HL-60 (cell line): ENCODE measurements around the gene LYAR.

Experiments
- DNase-seq, 2 experiments: peaks; one replicate each; pipeline ENCODE4 v3.0.0-alpha.2; 2010 to 2020; ENCODE audit warnings: low read depth in 1 of 2, low spot score in 1 of 2
- H3K27ac ChIP-seq: fragments of 250-450 bp; sonication (Bioruptor Pico); replicated peaks from 2 replicates; pipeline ENCODE4 v1.5.1; 2020; ENCODE audit warnings: mild to moderate bottlenecking, moderate library complexity
- H3K27me3 ChIP-seq: fragments of 250-450 bp; sonication (Bioruptor Pico); 2 replicates; pipeline ENCODE4 v1.5.1; 2021; ENCODE audit warnings: mild to moderate bottlenecking, moderate library complexity; ENCODE audit not compliant: insufficient read depth, poor library complexity, severe bottlenecking
- H3K4me3 ChIP-seq: replicated peaks from 2 replicates; pipeline ENCODE4 v1.5.1; 2011; ENCODE audit warnings: mild to moderate bottlenecking, control low read depth, low read length; ENCODE audit not compliant: insufficient read depth
- CTCF ChIP-seq: IDR thresholded peaks from one replicate; pipeline ENCODE4 v1.5.1; 2011; ENCODE audit warnings: low read length, control low read depth, inconsistent platforms; ENCODE audit not compliant: insufficient read depth
- GABPA ChIP-seq: IDR thresholded peaks from 2 replicates; pipeline ENCODE4 v1.6.1; 2012; ENCODE audit warnings: low read depth
- POLR2AphosphoS5 ChIP-seq: IDR thresholded peaks from 2 replicates; pipeline ENCODE4 v1.6.1; 2012; ENCODE audit warnings: low read depth
- REST ChIP-seq: IDR thresholded peaks from 2 replicates; pipeline ENCODE4 v1.6.1; 2012; ENCODE audit warnings: low read depth; ENCODE audit not compliant: insufficient replicate concordance
- SPI1 ChIP-seq: IDR thresholded peaks from 2 replicates; pipeline ENCODE4 v1.6.1; 2012; ENCODE audit warnings: low read depth, mild to moderate bottlenecking, borderline replicate concordance

LYAR gene

GRCh38 chr4:4293279-4293678 is 3.3 kb upstream of the LYAR start:
- TF ChIP-seq POLR2AphosphoS5 (no peak), REST (no peak)
- no peak overlapping the region for H3K4me3 ChIP-seq

GRCh38 chr4:4289597-4289940 is 385 bp downstream of the LYAR start:
- Histone ChIP-seq H3K27ac (peak overlapping the region; percentile 87), H3K4me3 (peak overlapping the region; percentile 98), H3K27me3 (no peaks in the 10 kb centered on the region)
- TF ChIP-seq POLR2AphosphoS5 (no peak), CTCF (no peak), SPI1 (peak; percentile 16; the same call in 1 of the 2 replicates), GABPA (no peak)
- DNase-seq: no peak

More at GRCh38 chr4:4293279-4293678, 3.3 kb upstream of the LYAR start:
- no peak for DNase-seq
- Histone ChIP-seq H3K27ac (no peak overlapping the region), H3K27me3 (no peaks in the 10 kb centered on the region)

- no peak for DNase-seq
- Histone ChIP-seq H3K4me3 (peak overlapping the region; percentile 98), H3K27ac (peak overlapping the region; percentile 87), H3K27me3 (no peaks in the 10 kb centered on the region)
- TF ChIP-seq CTCF (no peak), POLR2AphosphoS5 (no peak), SPI1 (no peak), REST (no peak), GABPA (no peak)
Measured at GRCh38 chr4:4289055-4289454, 899 bp downstream of the LYAR start.

GRCh38 chr4:4288098-4288497 is 1.9 kb downstream of the LYAR start:
- DNase-seq: no peak
- TF ChIP-seq SPI1 (no peak), REST (no peak), GABPA (no peak), CTCF (no peak), POLR2AphosphoS5 (no peak)
- Histone ChIP-seq H3K27ac (no peak overlapping the region), H3K4me3 (no peak overlapping the region), H3K27me3 (no peaks in the 10 kb centered on the region)
